H1 (cell line): ENCODE results near the gene ITGAE. TPM values are rescaled to one million over a fixed set of nuclear protein-coding genes. Genes with fewer than 3 reads are reported as not detected.

Experiments used
- CTCF ChIA-PET: fragments of 300-600 bp; sonication (Branson Sonifier 250); formaldehyde crosslinking; loops from one replicate; lab custom pipeline; 2021; ENCODE audit not compliant: partially characterized antibody; lab: Charles Lee
- POLR2A ChIA-PET: fragments of 300-600 bp; sonication (Branson Sonifier 250); formaldehyde crosslinking; loops from one replicate; lab custom pipeline; 2021; ENCODE audit warnings: inconsistent platforms; ENCODE audit not compliant: partially characterized antibody; lab: Charles Lee
- DNase-seq, 2 experiments: peaks; one replicate each; pipeline versions ENCODE4 v3.0.0 to v3.0.0-alpha.2; 2010 to 2022; ENCODE audit warnings: low spot score in 2 of 2, low read depth in 1 of 2, mixed read lengths in 1 of 2
- FAIRE-seq: peaks from 2 replicates; lab custom pipeline; 2011; peaks lifted over from hg19 to GRCh38; lab: Jason Lieb, UNC
- H2AFZ ChIP-seq: 2 replicates; pipeline ENCODE4 v1.8.1; 2012; ENCODE audit warnings: low read length, inconsistent platforms
- H2AK5ac ChIP-seq: 2 replicates; pipeline ENCODE4 v1.6.1; 2013; ENCODE audit warnings: low read depth, low read length
- H2BK120ac ChIP-seq: replicated peaks from 2 replicates; pipeline ENCODE3; 2013; ENCODE audit warnings: low read depth, low read length, inconsistent platforms
- H2BK12ac ChIP-seq: 2 replicates; pipeline ENCODE4 v1.6.1; 2013; ENCODE audit warnings: low read depth, low read length
- H2BK15ac ChIP-seq: 2 replicates; pipeline ENCODE4 v1.6.1; 2013; ENCODE audit warnings: low read length
- H2BK20ac ChIP-seq: 2 replicates; pipeline ENCODE4 v1.6.1; 2013; ENCODE audit warnings: low read length
- H2BK5ac ChIP-seq: 2 replicates; pipeline ENCODE4 v1.6.1; 2013; ENCODE audit warnings: low read depth, low read length
- H3K14ac ChIP-seq: 2 replicates; pipeline ENCODE4 v1.6.1; 2013; ENCODE audit warnings: inconsistent platforms; ENCODE audit not compliant: insufficient read length
- H3K18ac ChIP-seq: 2 replicates; pipeline ENCODE4 v1.6.1; 2013; ENCODE audit warnings: low read length; ENCODE audit errors: extremely low read depth
- H3K23ac ChIP-seq: 2 replicates; pipeline ENCODE4 v1.6.1; 2013; ENCODE audit warnings: inconsistent platforms; ENCODE audit not compliant: insufficient read length
- H3K23me2 ChIP-seq: 2 replicates; pipeline ENCODE4 v1.6.1; 2013; ENCODE audit warnings: low read depth, low read length
- H3K27ac ChIP-seq: 2 replicates; pipeline ENCODE4 v1.6.1; 2011; ENCODE audit warnings: low read depth, low read length, inconsistent platforms
- H3K27me3 ChIP-seq, 4 experiments: replicated peaks in 1 of 4; 1 replicate in 1 of 4; 2 replicates in 3 of 4; pipeline versions ENCODE4 v1.6.1 to v1.8.1; 2011 to 2013; ENCODE audit warnings: low read length in 3 of 4, mild to moderate bottlenecking in 3 of 4, inconsistent platforms in 2 of 4, mixed read lengths in 2 of 4, moderate library complexity in 1 of 4; ENCODE audit not compliant: control insufficient read depth in 3 of 4, insufficient read depth in 3 of 4; ENCODE audit errors: extremely low read depth in 1 of 4
- H3K36me3 ChIP-seq, 4 experiments: 2 replicates each; pipeline versions ENCODE4 v1.6.1 to v1.8.1; 2011 to 2013; ENCODE audit warnings: mild to moderate bottlenecking in 4 of 4, low read length in 3 of 4, moderate library complexity in 2 of 4, control low read depth in 1 of 4, inconsistent platforms in 1 of 4; ENCODE audit not compliant: insufficient read depth in 4 of 4, control insufficient read depth in 2 of 4
- H3K4ac ChIP-seq: replicated peaks from 2 replicates; pipeline ENCODE3; 2013; ENCODE audit warnings: low read length, low read depth, mixed read lengths, inconsistent platforms; ENCODE audit not compliant: insufficient read length
- H3K4me1 ChIP-seq, 4 experiments: replicated peaks in 1 of 4; 1 replicate in 1 of 4; 2 replicates in 3 of 4; pipeline versions ENCODE4 v1.6.1 to v1.8.1; 2011 to 2013; ENCODE audit warnings: low read length in 3 of 4, inconsistent platforms in 2 of 4, mixed read lengths in 1 of 4; ENCODE audit not compliant: insufficient read depth in 4 of 4, control insufficient read depth in 3 of 4
- H3K4me2 ChIP-seq, 2 experiments: 2 replicates each; pipeline versions ENCODE4 v1.6.1 to v1.8.1; 2011 to 2013; ENCODE audit warnings: low read depth in 2 of 2, low read length in 2 of 2, control low read depth in 1 of 2, inconsistent platforms in 1 of 2, mild to moderate bottlenecking in 1 of 2; ENCODE audit not compliant: insufficient read depth in 1 of 2
- H3K4me3 ChIP-seq, 4 experiments: fragments of 200-600, 300-600 bp in 1 of 4; sonication (generic), shearing (Covaris generic), sonication (Bioruptor Twin) in 1 of 4; 2 replicates each; pipeline versions ENCODE4 v1.5.1 to v1.8.1; 2011 to 2016; ENCODE audit warnings: low read length in 4 of 4, low read depth in 3 of 4, control low read depth in 2 of 4, inconsistent platforms in 2 of 4, mild to moderate bottlenecking in 2 of 4, mixed read lengths in 1 of 4, moderate library complexity in 1 of 4; ENCODE audit not compliant: insufficient read depth in 2 of 4; ENCODE audit errors: extremely low read depth in 1 of 4
- H3K56ac ChIP-seq: replicated peaks from 2 replicates; pipeline ENCODE3; 2013; ENCODE audit warnings: low read depth, mild to moderate bottlenecking, mixed read lengths, low read length, inconsistent platforms; ENCODE audit not compliant: insufficient read length
- H3K79me1 ChIP-seq: 2 replicates; pipeline ENCODE4 v1.6.1; 2013; ENCODE audit warnings: low read depth, low read length, control low read depth
- H3K79me2 ChIP-seq, 2 experiments: 2 replicates each; pipeline versions ENCODE4 v1.6.1 to v1.8.1; 2012 to 2013; ENCODE audit warnings: low read length in 2 of 2, mild to moderate bottlenecking in 2 of 2, inconsistent platforms in 1 of 2; ENCODE audit not compliant: insufficient read depth in 2 of 2, control insufficient read depth in 1 of 2
- H3K9ac ChIP-seq, 4 experiments: replicated peaks in 1 of 4; 1 replicate in 1 of 4; 2 replicates in 3 of 4; pipeline versions ENCODE4 v1.6.1 to v1.8.1; 2011 to 2013; ENCODE audit warnings: low read depth in 3 of 4, low read length in 3 of 4, control low read depth in 2 of 4, mild to moderate bottlenecking in 2 of 4, moderate library complexity in 2 of 4, inconsistent platforms in 1 of 4; ENCODE audit errors: extremely low read depth in 1 of 4
- H3K9me3 ChIP-seq, 2 experiments: 2 replicates each; pipeline versions ENCODE4 v1.6.1 to v1.8.1; 2012 to 2013; ENCODE audit warnings: mild to moderate bottlenecking in 2 of 2, moderate library complexity in 2 of 2, control low read depth in 1 of 2, inconsistent platforms in 1 of 2, low read depth in 1 of 2, low read length in 1 of 2, mixed read lengths in 1 of 2; ENCODE audit not compliant: insufficient read depth in 2 of 2
- H4K20me1 ChIP-seq, 2 experiments: replicated peaks in 1 of 2; 2 replicates each; pipeline versions ENCODE3 to v1.8.1; 2011 to 2013; ENCODE audit warnings: inconsistent platforms in 2 of 2, low read length in 2 of 2, mild to moderate bottlenecking in 1 of 2; ENCODE audit not compliant: insufficient read depth in 2 of 2, control insufficient read depth in 1 of 2
- H4K5ac ChIP-seq: 2 replicates; pipeline ENCODE4 v1.6.1; 2013; ENCODE audit warnings: low read length, low read depth, mixed read lengths, inconsistent platforms; ENCODE audit not compliant: insufficient read length
- H4K8ac ChIP-seq: 2 replicates; pipeline ENCODE4 v1.8.0; 2013; ENCODE audit warnings: mild to moderate bottlenecking, moderate library complexity, low read length, inconsistent platforms; ENCODE audit not compliant: insufficient read depth; ENCODE audit errors: extremely low read depth
- H4K91ac ChIP-seq: replicated peaks from 2 replicates; pipeline ENCODE3; 2013; ENCODE audit warnings: low read length, mixed read lengths, inconsistent platforms; ENCODE audit not compliant: insufficient read length
- ASH2L ChIP-seq: fragments of 200-600, 300-600 bp; sonication (generic); IDR thresholded peaks from one replicate; pipeline ENCODE4 v1.7.1; 2017; ENCODE audit warnings: low read length
- CTCF ChIP-seq, 3 experiments: IDR thresholded peaks; 1 replicate in 2 of 3; 2 replicates in 1 of 3; pipeline versions ENCODE4 v1.5.1 to v1.6.1; 2011; ENCODE audit warnings: low read length in 3 of 3, mild to moderate bottlenecking in 3 of 3, inconsistent platforms in 2 of 3, low read depth in 1 of 3, moderate library complexity in 1 of 3; ENCODE audit not compliant: insufficient read depth in 1 of 3; ENCODE audit errors: control extremely low read depth in 1 of 3
- EZH2 ChIP-seq: fragments of 200-600 bp; sonication (generic); IDR thresholded peaks from 2 replicates; pipeline ENCODE4 v1.7.1; 2012; ENCODE audit warnings: low read depth, mild to moderate bottlenecking, moderate library complexity, low read length, inconsistent platforms; ENCODE audit not compliant: severe bottlenecking
- MAX ChIP-seq: IDR thresholded peaks from 2 replicates; pipeline ENCODE4 v1.6.1; 2012; ENCODE audit warnings: inconsistent platforms
- POLR2AphosphoS5 ChIP-seq: IDR thresholded peaks from 2 replicates; pipeline ENCODE4 v1.6.1; 2011; ENCODE audit warnings: low read depth, low read length
- RFX5 ChIP-seq: IDR thresholded peaks from 2 replicates; pipeline ENCODE4 v1.6.1; 2011; ENCODE audit warnings: low read depth, low read length, improper control_type of control experiment, borderline replicate concordance
- SIRT6 ChIP-seq: IDR thresholded peaks from one replicate; pipeline ENCODE4 v1.7.1; 2012; ENCODE audit warnings: low read length, inconsistent platforms
- TAF1 ChIP-seq: IDR thresholded peaks from 2 replicates; pipeline ENCODE4 v1.6.1; 2011; ENCODE audit warnings: mild to moderate bottlenecking, low read depth, low read length
- USF2 ChIP-seq: IDR thresholded peaks from 2 replicates; pipeline ENCODE4 v1.6.1; 2011; ENCODE audit warnings: low read length, improper control_type of control experiment
- ZNF274 ChIP-seq: IDR thresholded peaks from 2 replicates; pipeline ENCODE4 v1.7.0; 2012; ENCODE audit warnings: low read length, borderline replicate concordance; ENCODE audit errors: extremely low read depth
- WGBS, 2 experiments: shearing (Covaris generic) in 1 of 2; methylation state at CpG; one replicate each; pipeline versions ENCODE4 v1.1.6 to v1.1.7; 2013 to 2015; ENCODE audit warnings: low lambda C conversion rate in 2 of 2, mixed read lengths in 2 of 2, inconsistent platforms in 1 of 2, low coverage in 1 of 2, missing lambda C conversion rate in 1 of 2; ENCODE audit not compliant: insufficient replicate concordance in 2 of 2, insufficient coverage in 1 of 2, insufficient read length in 1 of 2; ENCODE audit errors: extremely low coverage in 1 of 2, missing lambda C conversion rate in 1 of 2; 5-methylcytosine and 5-hydroxymethylcytosine counted together
- polyA plus RNA-seq, 7 experiments: library from polyadenylated mRNA; depleted of rRNA in 3 of 7; stranded (reverse) in 5 of 7; unstranded in 2 of 7; fragments of >200 nt in 5 of 7; fragments of 200-250 nt in 2 of 7; gene quantifications; 1 replicate in 5 of 7; 2 replicates in 1 of 7; 4 replicates in 1 of 7; pipeline versions ENCODE4 v1.2.1 to v1.2.3, GENCODE V29; 2011 to 2013; ENCODE audit warnings: missing spikeins in 2 of 7, mixed read lengths in 2 of 7
- total RNA-seq: library from RNA; stranded (reverse); fragmentation: NEBNext Ultra II Directional; extraction: Animal tissue kit (Norgen Biotek cat#: 25700); gene quantifications from 2 replicates; pipeline ENCODE4 v1.2.1, GENCODE V29; 2021

ITGAE gene
- total and polyA plus RNA-seq, 2 of the 8 experiments (the other 6 are each of a cell fraction or from before 2014, with no cell fraction given): 23.2 to 43.1 TPM

GRCh38 chr17:3812771-3813170 is 11.8 kb upstream of the ITGAE start:
- no peaks in the 10 kb centered on the region for H3K4me1 ChIP-seq
- 92% methylated on average over 12 of the region's 12 CpGs; no CpG with 5 or more reads in 1 of the 2 experiments for WGBS, 2 experiments
- TF ChIP-seq POLR2AphosphoS5 (no peak), USF2 (no peak), EZH2 (no peak), CTCF (IDR thresholded peaks at IDR 0.05; ENCODE audit: control extremely low read depth in 1 of 3, insufficient read depth in 1 of 3, low read depth in 1 of 3, low read length in 3 of 3) (no peak), SIRT6 (no peak), RFX5 (no peak), ZNF274 (no peak), MAX (no peak), ASH2L (no peak), TAF1 (no peak)

More at GRCh38 chr17:3812771-3813170, 11.8 kb upstream of the ITGAE start:
- Histone ChIP-seq H3K9ac (no peak overlapping the region), H3K4me3 (no peak overlapping the region), H2BK5ac (no peak overlapping the region), H3K27ac (no peak overlapping the region), H3K36me3 (peaks cover 28 to 85% (median 59%) of the 10 kb centered on the region in 4 experiments), H3K4ac (no peak overlapping the region), H3K14ac (no peak overlapping the region), H4K20me1 (peaks cover 0 to 5% of the 10 kb centered on the region in 2 experiments), H2BK15ac (no peak overlapping the region), H4K8ac (no peak overlapping the region), H3K79me1 (no peaks in the 10 kb centered on the region), H3K23ac (no peak overlapping the region), H2BK120ac (no peak overlapping the region), H4K91ac (no peak overlapping the region), H3K23me2 (no peaks in the 10 kb centered on the region; the same call in 1 of the 2 replicates), H3K18ac (no peak overlapping the region), H3K56ac (no peak overlapping the region), H3K79me2 (no peaks in the 10 kb centered on the region), H3K27me3 (no peaks in the 10 kb centered on the region), H2BK20ac (no peak overlapping the region), H2AK5ac (no peak overlapping the region), H3K9me3 (no peaks in the 10 kb centered on the region), H2AFZ (no peak overlapping the region), H2BK12ac (no peak overlapping the region), H4K5ac (no peak overlapping the region), H3K4me2 (no peak overlapping the region)
- ChIA-PET CTCF (interaction anchor here (1.6 to 3.2 kb wide), 3 partner anchors 13 to 78 kb away, joined by 4 to 17 read pairs (median 12); no protein-coding TSS in a partner anchor), POLR2A (no interaction called here)
- DNase-seq (no peak), FAIRE-seq (no peak)
